Stimulated activated CD8-positive, alpha-beta memory T cell treated with anti-CD3 and anti-CD28 coated beads, Interleukin-15, amount 100 ng/mL, for 4 hours (primary cell): ENCODE data around the gene TRPT1.

Experiments
- DNase-seq, 2 donors: peaks; one replicate each; pipeline ENCODE4 v3.0.0-alpha.2; 2020; ENCODE audit warnings: low read depth in 2 of 2

TRPT1 gene

GRCh38 chr11:64208796-64209562, 17.0 kb downstream of the TRPT1 start:
- DNase-seq, result no peak

- DNase-seq, result no peak
Measured at GRCh38 chr11:64208086-64208795, 17.7 kb downstream of the TRPT1 start.

- peak; percentile 72 to 82 for DNase-seq
Measured at GRCh38 chr11:64207256-64208085, 18.5 kb downstream of the TRPT1 start.

GRCh38 chr11:64206457-64207255, 19.3 kb downstream of the TRPT1 start, which contains the start of gene FERMT3:
Gene FERMT3 (plus strand): TSS chr11:64206721. CDS start chr11:64207365, 644 bp downstream.
- DNase-seq, result peak in 1 of 2 donors; percentile 51

- DNase-seq, result peak in 1 of 2 donors; percentile 62
Measured at GRCh38 chr11:64204464-64204989, 21.5 kb downstream of the TRPT1 start.

GRCh38 chr11:64204080-64204440, 21.9 kb downstream of the TRPT1 start:
- DNase-seq, result no peak

- DNase-seq, result no peak
Measured at GRCh38 chr11:64203421-64204079, 22.4 kb downstream of the TRPT1 start.

- DNase-seq, result no peak
Measured at GRCh38 chr11:64202992-64203391, 23.0 kb downstream of the TRPT1 start.

- no peak for DNase-seq
Measured at GRCh38 chr11:64201543-64201942, 24.4 kb downstream of the TRPT1 start.

- DNase-seq, result no peak
Measured at GRCh38 chr11:64198511-64198910, 27.5 kb downstream of the TRPT1 start.

- DNase-seq, result no peak
Measured at GRCh38 chr11:64196626-64197025, 29.4 kb downstream of the TRPT1 start.

GRCh38 chr11:64192434-64192833, 33.6 kb downstream of the TRPT1 start:
- no peak for DNase-seq

GRCh38 chr11:64186492-64187165, 39.4 kb downstream of the TRPT1 start:
- no peak for DNase-seq

- DNase-seq, result peak; percentile 97 to 99
Measured at GRCh38 chr11:64185693-64186491, 40.1 kb downstream of the TRPT1 start, which contains the start of gene STIP1. Gene STIP1 (plus strand): TSS chr11:64186171. CDS start chr11:64186262, 91 bp downstream.

- DNase-seq, result no peak
Measured at GRCh38 chr11:64185175-64185692, 40.8 kb downstream of the TRPT1 start.

GRCh38 chr11:64183890-64184289, 42.1 kb downstream of the TRPT1 start:
- no peak for DNase-seq

GRCh38 chr11:64181506-64182411, 44.2 kb downstream of the TRPT1 start:
- DNase-seq, result no peak

GRCh38 chr11:64180891-64181290, 45.1 kb downstream of the TRPT1 start:
- DNase-seq, result no peak
